GM21825 (cell line): ENCODE measurements around the gene FZD4.
"Not testable (repeated sequence)": the region's sequence is repeated elsewhere in the genome, so short reads cannot be mapped to it uniquely, and the experiment has no call there.

Source experiments
- ATAC-seq: cut with Tn5 transposase; IDR thresholded peaks from one replicate; pipeline ENCODE4 v1.9.1; 2021; ENCODE audit warnings: mild to moderate bottlenecking, moderate library complexity; ENCODE audit not compliant: unreplicated experiment

Gene FZD4

DNA sequence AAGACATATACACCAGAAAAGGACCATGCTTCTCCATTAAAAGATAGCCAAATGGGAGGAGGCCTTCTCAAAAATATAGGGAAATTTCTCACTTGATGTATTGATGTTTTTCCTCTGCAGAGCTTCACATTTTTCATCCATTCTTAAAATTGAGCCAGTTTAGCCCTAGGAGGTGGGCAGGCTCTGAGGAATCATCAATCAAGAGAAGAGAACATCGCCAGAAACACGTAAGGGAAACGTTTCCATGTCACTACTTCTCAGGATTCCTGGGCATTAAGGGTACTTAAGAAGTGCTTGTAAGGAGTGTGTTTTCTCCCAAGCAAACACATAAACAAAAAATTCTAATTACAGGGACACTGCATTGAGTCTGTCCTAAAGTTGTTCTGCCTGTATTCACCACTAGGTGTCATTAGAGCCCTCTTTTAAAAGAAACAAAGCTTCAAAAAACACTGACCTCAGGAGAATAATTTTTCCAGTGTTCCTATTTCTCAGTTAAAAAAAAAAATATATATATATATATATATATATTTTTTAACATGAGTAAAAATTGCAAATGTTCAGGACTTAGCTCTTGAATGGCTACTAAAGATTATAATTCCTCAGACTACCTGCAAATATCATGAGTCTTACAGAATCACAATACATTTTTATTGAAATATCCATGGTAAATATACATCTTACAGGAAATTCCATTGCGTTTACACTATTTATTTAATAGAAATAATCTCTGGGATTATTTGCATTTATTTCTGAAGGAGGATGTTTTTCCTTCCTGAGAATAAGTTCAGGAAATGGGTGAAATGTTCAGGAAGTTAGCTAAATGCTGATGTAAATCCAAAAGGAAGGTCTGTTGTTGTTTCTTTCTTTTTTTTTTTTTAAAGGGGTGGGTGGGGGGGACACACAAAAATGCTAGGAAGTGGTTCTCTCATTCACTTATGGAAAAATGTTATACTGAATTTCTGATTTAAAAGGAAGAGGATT is 16.0 kb downstream of the FZD4 start:
- ATAC-seq: no peak

- ATAC-seq: no peak
Measured at GRCh38 chr11:86938203-86938899, 16.8 kb downstream of the FZD4 start.

DNA sequence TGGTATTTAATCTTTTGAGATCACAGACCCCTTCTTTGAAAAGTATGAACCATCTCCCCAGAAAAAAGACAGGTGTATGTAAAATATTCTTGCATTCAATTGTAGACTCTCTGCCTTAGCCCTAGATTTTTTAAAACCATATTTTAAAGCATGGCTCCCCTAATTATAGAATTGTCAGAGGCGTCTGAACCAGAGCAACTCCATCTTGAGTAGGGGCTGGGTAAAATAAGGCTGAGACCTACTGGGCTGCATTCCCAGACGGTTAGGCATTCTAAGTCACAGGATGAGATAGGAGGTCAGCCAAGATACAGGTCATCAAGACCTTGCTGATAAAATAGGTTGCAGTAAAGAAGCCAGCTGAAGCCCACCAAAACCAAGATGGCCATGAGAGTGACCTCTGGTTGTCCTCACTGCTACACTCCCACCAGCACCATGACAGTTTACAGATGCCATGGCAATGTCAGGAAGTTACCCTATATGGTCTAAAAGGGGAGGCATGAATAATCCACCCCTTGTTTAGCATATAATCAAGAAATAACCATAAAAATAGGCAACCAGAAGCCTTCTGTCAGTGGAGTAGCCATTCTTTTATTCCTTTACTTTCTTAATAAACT is 17.9 kb downstream of the FZD4 start:
- not testable (repeated sequence) for ATAC-seq

DNA sequence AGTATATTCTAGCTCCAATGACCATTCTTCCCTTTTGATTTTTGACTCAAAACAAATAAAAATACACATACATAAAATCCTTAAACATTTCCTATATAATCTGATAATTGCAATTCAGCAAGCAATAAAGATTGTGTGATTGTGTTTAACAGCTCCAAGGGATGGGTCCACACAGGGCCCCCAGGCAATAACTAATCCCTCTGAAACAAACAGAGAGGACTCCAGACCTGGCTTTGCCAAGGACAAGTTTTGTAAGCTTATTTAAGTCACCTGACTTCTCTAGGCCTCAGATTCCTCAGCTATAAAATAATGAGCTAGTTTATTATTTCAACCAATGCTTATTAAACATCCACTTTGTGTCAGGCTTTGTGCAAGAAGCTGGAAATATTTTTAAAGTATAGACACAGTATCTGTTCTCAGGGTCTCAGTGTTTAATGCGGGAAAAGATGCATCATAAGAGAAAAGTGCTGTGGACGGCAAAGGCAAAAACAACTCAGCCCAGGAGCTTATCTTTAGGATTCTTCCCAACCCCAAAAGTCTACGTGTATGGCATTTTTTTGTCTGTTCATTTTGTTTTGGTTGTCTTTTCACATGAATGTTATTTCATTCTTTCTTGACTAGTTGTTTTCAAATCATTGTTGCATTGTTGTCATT is 20.1 kb downstream of the FZD4 start:
- ATAC-seq: no peak

- ATAC-seq: no peak
Measured at GRCh38 chr11:86934582-86934900, 20.7 kb downstream of the FZD4 start.

GRCh38 chr11:86933891-86934581 is 21.2 kb downstream of the FZD4 start:
- no peak for ATAC-seq

- ATAC-seq: no peak
Measured at GRCh38 chr11:86932924-86933875, 22.0 kb downstream of the FZD4 start.

GRCh38 chr11:86932259-86932585 is 23.0 kb downstream of the FZD4 start:
- no peak for ATAC-seq

DNA sequence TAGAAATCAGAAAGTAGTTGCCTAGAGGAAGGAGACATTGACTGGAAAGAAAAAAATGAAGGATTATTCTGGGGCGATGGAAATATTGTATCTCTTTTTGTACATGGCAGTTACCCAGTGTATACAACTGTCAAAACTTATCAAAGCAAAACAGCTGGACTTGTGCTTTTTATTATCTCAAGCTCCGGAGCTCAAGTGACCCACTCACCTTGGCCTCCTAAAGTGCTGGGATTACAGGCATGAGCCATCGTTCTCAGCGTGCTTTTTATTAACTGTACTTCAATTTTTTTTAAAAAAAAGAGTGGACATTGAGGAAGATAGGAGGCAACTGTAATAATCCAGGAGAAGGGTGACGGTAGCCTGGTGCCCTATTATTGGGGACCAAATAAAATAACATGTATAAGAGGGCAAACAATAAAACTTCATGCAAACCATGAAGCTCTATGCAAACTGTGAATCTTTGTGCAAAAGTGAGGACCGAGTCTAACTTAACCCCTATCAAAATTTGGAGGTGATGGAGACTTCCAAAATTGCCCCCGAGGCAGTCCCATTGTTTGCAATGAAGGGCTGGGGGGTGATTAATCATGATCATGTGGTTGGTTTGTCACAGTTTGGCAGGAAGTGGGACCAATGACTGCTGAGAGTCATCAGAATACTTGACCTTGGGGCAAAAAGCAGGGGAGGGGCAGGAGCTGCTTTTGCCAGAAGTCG is 23.5 kb downstream of the FZD4 start:
- ATAC-seq: no peak

GRCh38 chr11:86930957-86931547 is 24.1 kb downstream of the FZD4 start:
- ATAC-seq: no peak

GRCh38 chr11:86926975-86927374 is 28.2 kb downstream of the FZD4 start:
- no peak for ATAC-seq

GRCh38 chr11:86923999-86924766 is 31.0 kb downstream of the FZD4 start:
- ATAC-seq: no peak

GRCh38 chr11:86922225-86922624 is 33.0 kb downstream of the FZD4 start:
- ATAC-seq: no peak

- no peak for ATAC-seq
Measured at GRCh38 chr11:86919557-86920210, 35.5 kb downstream of the FZD4 start.

- no peak for ATAC-seq
Measured at GRCh38 chr11:86918973-86919372, 36.2 kb downstream of the FZD4 start.

- ATAC-seq: no peak
Measured at GRCh38 chr11:86918496-86918895, 36.7 kb downstream of the FZD4 start.

- ATAC-seq: no peak
Measured at GRCh38 chr11:86917589-86917988, 37.6 kb downstream of the FZD4 start.
